Urinary bladder (tissue), 4 donors: ENCODE data around the gene LHFPL6. TPM values are rescaled to one million over a fixed set of nuclear protein-coding genes. Genes with fewer than 3 reads are reported as not detected.

Experiments used
- DNase-seq: peaks from one replicate; pipeline ENCODE4 v3.0.0-alpha.2; 2015; ENCODE audit errors: extremely low spot score
- H3K27ac ChIP-seq: one replicate; pipeline ENCODE4 v1.5.1; 2013; ENCODE audit warnings: low read depth, mild to moderate bottlenecking, moderate library complexity
- H3K36me3 ChIP-seq: one replicate; pipeline ENCODE4 v1.6.1; 2013; ENCODE audit warnings: mild to moderate bottlenecking, moderate library complexity; ENCODE audit not compliant: insufficient read depth
- H3K4me1 ChIP-seq: one replicate; pipeline ENCODE4 v1.6.1; 2013; ENCODE audit warnings: mild to moderate bottlenecking, moderate library complexity; ENCODE audit not compliant: insufficient read depth
- H3K4me3 ChIP-seq: one replicate; pipeline ENCODE4 v1.5.1; 2013; ENCODE audit warnings: low read depth, low read length
- WGBS: extraction: QIAGEN DNeasy Blood & Tissue Kit; methylation state at CpG from one replicate; pipeline ENCODE4 v1.1.7; 2013; 5-methylcytosine and 5-hydroxymethylcytosine counted together
- polyA plus RNA-seq: library from polyadenylated mRNA; stranded (reverse); fragments of 200-250 nt; gene quantifications from one replicate; pipeline ENCODE4 v1.2.3, GENCODE V29; 2013
- total RNA-seq: library from RNA; depleted of rRNA; stranded (reverse); fragments of >200 nt; gene quantifications from one replicate; pipeline ENCODE4 v1.2.3, GENCODE V29; 2014
- donor health status: healthy with polysubstance abuse.
- donor health status: healthy.

LHFPL6 gene
- total and polyA plus RNA-seq, 2 donors: 84.3 to 89.9 TPM

DNA sequence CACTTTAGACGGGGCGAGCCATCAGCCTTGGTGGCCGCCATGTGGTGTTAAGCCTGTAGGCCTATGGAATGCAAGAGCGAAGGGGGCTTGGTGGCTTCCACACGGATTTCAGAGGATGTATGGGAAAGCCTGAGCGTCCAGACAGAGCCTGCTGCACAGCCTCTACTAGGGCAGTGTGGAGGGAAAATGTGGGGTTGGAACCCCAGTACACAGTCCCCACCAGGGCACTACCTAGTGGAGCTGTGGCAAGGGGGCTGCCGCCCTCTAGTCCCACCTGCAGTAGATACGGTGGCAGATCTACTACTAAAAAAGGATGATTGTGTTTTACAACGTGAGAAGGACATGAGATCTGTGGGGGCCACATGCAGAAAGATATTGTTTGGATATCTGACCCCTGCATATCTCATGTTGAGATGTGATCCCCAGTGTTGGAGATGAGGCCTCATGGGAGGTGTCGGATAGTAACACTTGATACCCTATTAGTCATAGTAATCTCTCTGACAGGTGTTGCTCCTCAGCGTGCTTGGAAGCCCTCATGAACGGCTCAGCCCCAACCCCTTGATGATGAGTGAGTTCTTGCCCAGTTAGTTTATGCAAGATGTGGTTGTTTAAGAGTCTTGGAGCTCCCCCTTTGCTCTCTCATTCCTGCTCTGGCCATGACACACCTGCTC lies 45.6 kb downstream of the LHFPL6 start:
- no peak overlapping the region for H3K27ac ChIP-seq
- DNase-seq: no peak
- H3K4me1 ChIP-seq: no peaks in the 10 kb centered on the region
- H3K4me3 ChIP-seq: no peak overlapping the region
- 94% methylated on average over 12 of the region's 12 CpGs for WGBS
- H3K36me3 ChIP-seq: no peaks in the 10 kb centered on the region

DNA sequence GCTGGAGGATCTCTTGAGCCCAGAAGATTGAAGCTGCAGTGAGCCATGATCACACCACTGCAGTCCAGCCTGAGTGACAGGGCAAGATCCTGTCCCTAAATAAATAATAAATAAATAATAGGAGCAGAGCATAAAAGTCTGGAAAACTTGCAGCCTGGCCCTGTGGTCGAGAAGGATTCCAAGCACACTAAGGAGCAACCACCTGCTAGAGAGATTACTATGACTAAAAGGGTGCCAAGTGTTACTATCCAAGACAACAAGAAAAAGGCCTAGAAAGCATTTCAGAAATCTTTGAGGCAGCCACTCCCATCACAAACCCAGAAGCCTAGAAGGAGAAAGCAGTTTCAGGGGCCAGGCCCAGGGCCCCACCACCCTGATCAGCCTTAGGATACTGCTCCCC lies 46.1 kb downstream of the LHFPL6 start:
- Histone ChIP-seq H3K27ac (no peak overlapping the region), H3K4me3 (no peak overlapping the region), H3K36me3 (no peaks in the 10 kb centered on the region), H3K4me1 (no peaks in the 10 kb centered on the region)
- 73% methylated on average over 1 of the region's 1 CpG for WGBS
- DNase-seq: no peak

DNA sequence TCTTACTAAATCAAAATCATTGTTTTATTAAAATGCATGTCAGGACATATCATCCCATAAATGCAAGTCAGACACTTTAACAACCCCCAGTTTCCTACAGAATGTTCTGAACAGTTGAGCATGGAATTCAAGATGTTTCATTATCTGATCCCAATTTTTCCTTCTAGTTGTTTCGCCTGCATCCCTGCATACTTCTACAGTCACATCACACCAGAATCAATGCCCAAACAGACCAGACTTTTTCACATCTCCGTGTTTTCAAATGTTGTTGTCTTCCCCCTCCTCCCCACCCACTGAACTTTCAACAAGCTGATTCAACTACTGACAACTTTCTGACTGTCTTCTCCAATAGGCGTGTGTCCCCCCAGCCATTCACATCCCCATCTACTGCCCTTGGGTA lies 48.6 kb downstream of the LHFPL6 start:
- no peak for DNase-seq
- Histone ChIP-seq H3K36me3 (no peaks in the 10 kb centered on the region), H3K4me3 (no peak overlapping the region), H3K27ac (no peak overlapping the region), H3K4me1 (no peaks in the 10 kb centered on the region)
- WGBS: 76% methylated on average over 3 of the region's 3 CpGs

DNA sequence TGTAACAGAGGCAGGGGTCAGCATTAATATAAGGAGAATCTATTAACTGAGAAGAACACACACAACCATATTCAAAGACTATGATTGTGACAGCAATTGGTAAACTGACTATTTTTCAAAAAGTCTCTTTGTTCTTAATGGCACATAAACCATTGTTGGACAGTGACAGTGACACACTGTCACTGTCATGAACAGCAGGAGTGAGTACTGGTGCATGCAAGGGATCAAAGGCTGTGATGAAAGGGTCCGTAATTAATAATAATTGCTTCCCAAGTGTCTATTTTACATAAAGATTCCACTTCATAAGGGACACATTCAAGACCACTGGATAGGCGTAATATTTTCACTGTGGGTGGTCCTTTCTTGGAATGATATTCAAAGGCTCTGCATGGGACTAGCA lies 50.7 kb downstream of the LHFPL6 start:
- 94% methylated on average over 2 of the region's 2 CpGs for WGBS
- H3K4me3 ChIP-seq: no peak overlapping the region
- DNase-seq: no peak
- no peaks in the 10 kb centered on the region for H3K4me1 ChIP-seq
- no peak overlapping the region for H3K27ac ChIP-seq
- no peaks in the 10 kb centered on the region for H3K36me3 ChIP-seq

DNA sequence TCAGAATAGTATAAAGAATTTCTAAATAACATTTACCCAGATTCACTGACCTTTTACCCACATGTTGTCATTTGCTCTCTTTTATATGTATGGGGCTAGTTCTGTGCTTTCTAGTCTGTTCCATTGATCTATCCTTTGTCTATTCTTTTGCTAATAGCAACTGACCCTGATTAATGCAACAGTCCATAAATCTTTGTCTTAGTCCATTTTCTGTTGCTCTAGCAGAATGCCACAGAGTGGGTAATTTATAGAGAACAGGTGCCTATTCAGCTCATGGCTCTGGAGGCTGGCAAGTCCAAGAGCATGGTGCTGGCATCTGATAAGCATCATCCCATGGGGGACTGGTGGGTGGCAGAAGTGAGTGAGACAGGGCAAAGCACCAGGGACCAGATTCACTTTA lies 52.1 kb downstream of the LHFPL6 start:
- H3K27ac ChIP-seq: no peak overlapping the region
- H3K4me3 ChIP-seq: no peak overlapping the region

DNA sequence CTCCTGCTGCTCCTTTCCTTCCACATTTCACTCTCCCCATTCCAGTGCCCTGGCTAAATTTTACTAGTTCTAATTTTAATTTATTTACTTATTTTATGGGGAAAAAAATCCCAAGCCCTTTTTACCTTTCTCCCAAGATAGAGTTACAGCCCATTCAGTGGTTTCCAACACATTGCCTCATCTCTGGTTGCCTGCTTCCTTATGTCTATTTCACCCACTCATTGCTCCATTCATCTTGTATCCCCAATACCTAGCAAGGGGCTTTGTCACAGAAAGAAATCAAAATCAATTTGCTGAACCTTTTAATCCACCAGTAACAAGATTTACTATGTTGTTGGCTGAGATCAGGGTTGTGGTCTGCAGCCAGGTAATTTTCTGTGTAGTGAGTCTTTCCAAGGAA lies 55.9 kb downstream of the LHFPL6 start:
- H3K4me1 ChIP-seq: no peaks in the 10 kb centered on the region
- no peak overlapping the region for H3K27ac ChIP-seq
- no peaks in the 10 kb centered on the region for H3K36me3 ChIP-seq
- H3K4me3 ChIP-seq: no peak overlapping the region
- no peak for DNase-seq

More for the DNA sequence above, 52.1 kb downstream of the LHFPL6 start:
- no peaks in the 10 kb centered on the region for H3K4me1 ChIP-seq
- H3K36me3 ChIP-seq: no peaks in the 10 kb centered on the region
- DNase-seq: no peak

DNA sequence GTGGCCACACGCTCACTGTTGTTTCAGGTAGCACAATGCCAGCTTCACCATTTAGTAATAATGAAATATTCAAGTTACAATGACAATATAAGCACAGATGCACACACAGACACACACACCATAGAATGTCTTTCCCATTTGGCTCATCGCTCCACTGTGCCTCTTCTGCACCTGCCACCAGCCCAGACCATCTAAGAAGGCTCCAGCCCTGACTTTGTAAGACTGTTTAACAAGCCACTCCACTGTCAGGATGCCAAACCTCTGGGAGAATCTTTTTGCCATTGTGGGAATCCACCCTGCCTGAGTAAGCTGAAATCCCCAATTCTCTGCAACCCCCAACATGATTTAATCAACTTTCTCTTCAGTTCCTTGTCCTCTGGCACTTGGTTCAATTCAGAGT lies 60.6 kb downstream of the LHFPL6 start:
- Histone ChIP-seq H3K27ac (no peak overlapping the region), H3K36me3 (no peaks in the 10 kb centered on the region), H3K4me3 (no peak overlapping the region), H3K4me1 (no peaks in the 10 kb centered on the region)
- DNase-seq: no peak
- 97% methylated on average over 2 of the region's 2 CpGs for WGBS

DNA sequence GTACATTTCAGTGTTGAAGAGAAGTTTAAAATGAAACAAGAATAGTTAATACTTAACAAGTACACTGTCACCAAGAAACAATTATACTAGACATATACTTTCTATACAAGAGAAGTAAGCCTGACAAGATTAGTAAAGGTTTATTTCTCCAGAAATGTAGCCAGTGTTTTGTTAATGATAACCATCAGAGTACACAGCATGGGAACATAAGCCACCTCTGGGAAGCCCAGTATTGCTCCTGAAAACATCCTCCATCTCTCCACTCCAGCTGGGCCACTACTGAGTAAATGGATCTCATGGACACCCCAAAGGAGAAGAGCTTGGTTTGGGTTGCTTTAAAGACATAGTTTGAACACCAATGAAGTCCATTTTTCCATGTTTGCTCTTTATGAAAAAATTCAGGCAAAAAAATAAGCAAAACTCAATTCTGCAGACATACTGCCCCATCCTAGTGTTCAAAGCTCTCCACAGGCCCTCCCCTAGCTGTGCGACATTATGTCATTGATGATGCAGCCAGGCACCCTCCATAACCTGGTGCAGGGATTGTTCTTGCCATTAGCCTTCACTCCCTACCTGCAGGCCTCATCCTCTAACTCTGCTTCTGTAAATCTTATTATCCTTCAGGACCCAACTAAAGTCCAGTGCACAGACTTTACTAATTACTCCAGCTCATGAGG lies 61.9 kb downstream of the LHFPL6 start:
- Histone ChIP-seq H3K36me3 (no peaks in the 10 kb centered on the region), H3K4me1 (no peaks in the 10 kb centered on the region), H3K4me3 (no peak overlapping the region), H3K27ac (no peak overlapping the region)
- 100% methylated on average over 1 of the region's 1 CpG for WGBS
- no peak for DNase-seq

DNA sequence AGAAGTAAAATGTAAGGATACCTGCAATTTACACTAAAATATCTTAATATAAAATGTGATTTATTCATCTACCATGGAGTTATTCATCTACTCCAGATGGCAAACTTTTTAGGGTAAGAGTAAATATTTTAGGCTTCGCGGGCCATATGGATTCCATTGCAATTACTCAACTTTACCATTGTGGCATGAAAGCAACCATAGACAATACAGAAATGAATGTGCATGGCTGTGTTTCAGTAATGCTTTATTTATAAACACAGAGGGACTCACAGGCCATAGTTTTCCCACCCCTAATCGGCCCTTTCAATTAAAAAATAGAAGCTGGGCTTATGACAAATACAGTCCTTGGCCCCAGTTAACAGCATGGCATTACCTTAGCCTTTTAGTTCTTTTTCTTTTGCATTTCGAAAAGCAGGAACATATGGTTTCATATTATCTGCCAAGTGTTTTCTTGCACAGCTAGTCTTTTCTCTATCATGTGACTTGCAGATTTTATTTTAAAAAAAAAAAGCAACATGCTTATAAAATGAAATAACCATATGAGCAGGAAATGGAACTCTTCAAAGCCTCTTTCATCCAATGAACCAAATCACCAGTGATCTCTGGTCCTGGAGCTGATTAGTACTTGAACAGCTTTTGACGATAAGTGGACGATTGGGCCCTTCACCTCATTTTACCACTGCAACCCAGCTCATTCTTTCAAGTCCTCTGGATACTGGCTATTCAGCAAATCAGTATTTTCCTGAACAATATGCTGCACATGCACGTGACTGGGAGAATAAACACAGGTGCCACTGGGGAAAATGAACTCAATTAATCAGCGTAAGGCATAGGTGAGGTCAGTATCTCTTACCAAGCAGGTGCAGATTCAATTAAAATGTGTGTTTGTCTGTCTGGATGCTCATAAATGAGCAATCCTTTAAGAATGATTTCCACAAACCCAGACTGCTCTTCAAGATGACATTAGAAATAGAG lies 63.9 kb downstream of the LHFPL6 start:
- no peak overlapping the region for H3K4me3 ChIP-seq
- WGBS: 79% methylated on average over 8 of the region's 8 CpGs
- H3K4me1 ChIP-seq: no peaks in the 10 kb centered on the region
- DNase-seq: no peak
- no peaks in the 10 kb centered on the region for H3K36me3 ChIP-seq
- H3K27ac ChIP-seq: no peak overlapping the region

DNA sequence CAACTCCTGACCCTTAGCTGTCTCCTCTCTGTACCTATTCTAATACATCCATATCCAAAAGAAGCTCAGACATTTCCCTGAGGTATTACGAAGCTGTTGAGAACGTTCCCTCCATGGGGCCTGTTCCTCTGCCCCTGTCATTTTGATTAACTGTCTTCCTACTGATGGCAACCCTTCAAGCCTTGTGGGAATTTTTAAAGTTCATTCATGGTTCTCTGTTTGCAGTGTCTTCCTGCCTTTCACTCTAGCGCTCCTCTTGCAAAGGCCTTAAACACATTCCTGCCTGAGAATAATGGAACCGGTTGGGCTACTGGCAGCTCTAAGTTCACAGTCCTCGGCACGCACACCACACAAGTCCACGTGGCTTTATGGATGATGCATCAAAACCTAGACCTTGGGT lies 66.1 kb downstream of the LHFPL6 start:
- Histone ChIP-seq H3K4me1 (no peaks in the 10 kb centered on the region), H3K27ac (no peak overlapping the region), H3K36me3 (no peaks in the 10 kb centered on the region), H3K4me3 (no peak overlapping the region)
- WGBS: 80% methylated on average over 7 of the region's 7 CpGs
- DNase-seq: no peak

DNA sequence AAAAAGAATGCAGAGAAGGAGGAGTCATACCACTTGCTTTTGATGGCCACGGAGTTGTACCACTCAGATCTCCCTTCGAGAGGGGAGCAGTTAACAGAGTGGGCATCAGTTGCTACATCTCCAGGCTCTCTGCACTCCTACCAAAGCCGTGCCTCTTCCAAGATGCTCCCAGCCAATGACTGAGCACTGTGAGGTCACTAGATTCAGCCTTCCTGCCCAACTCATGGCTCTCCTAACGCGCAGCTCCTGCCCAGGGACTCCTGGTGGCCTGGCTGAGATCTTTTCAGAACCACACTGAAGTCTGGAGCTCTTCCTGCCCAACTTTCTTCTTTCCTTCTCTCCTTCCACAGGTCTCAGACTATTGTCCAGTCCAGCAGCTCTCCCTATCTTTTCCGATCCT lies 66.7 kb downstream of the LHFPL6 start:
- 95% methylated on average over 6 of the region's 6 CpGs for WGBS

DNA sequence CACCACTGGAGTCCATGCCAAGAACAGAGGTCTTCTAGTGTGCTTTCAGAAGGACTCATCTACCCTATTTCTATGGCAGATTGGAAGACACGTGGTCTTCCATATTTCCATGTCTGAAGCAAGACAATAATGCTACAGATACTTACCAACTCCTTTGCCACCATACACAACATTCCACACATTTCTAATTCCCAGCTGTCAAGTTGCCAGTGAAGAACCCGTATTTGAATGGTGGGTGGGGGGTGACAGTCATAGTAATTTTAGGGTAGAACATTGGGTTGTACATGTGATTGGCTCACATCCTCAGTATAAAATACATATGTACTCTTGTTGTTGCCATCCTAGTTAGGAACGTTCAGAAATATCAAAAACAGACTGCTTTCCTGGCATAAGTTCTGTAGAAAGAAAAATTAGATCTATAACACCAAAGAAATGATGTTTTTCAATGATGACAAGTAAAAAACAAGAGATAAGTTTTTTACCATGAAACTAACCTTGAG lies 69.3 kb downstream of the LHFPL6 start:
- no peak for DNase-seq
- no peaks in the 10 kb centered on the region for H3K4me1 ChIP-seq
- no peak overlapping the region for H3K27ac ChIP-seq
- H3K36me3 ChIP-seq: no peaks in the 10 kb centered on the region
- WGBS: 75% methylated on average over 3 of the region's 3 CpGs
- H3K4me3 ChIP-seq: no peak overlapping the region

More for the DNA sequence above, 66.7 kb downstream of the LHFPL6 start:
- Histone ChIP-seq H3K4me3 (no peak overlapping the region), H3K4me1 (no peaks in the 10 kb centered on the region), H3K27ac (no peak overlapping the region), H3K36me3 (no peaks in the 10 kb centered on the region)
- no peak for DNase-seq

DNA sequence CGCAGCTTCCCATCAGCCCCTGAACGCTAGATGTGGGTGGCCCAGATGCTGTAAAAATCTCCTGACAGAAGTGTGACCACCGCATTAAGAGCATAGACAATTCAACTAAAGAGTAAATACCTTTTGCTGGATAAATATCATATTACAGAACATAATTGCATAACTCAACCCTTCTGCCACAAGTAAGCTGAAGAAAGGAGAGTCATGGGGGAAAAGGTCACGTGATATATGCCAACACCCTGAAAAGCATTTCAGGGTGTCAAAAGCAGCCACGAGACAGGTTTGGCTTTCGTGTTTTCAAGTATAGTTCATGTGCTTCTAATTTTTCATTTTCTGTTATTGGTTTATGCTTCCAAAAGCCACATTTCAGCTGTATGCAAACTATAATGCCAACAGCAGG lies 71.3 kb downstream of the LHFPL6 start:
- H3K27ac ChIP-seq: no peak overlapping the region
- no peaks in the 10 kb centered on the region for H3K4me1 ChIP-seq
- no peak overlapping the region for H3K4me3 ChIP-seq
- WGBS: 88% methylated on average over 6 of the region's 6 CpGs
- DNase-seq: no peak
- no peaks in the 10 kb centered on the region for H3K36me3 ChIP-seq
